Epithelial cell of proximal tubule (primary cell): ENCODE results near the gene MMP11. TPM values are rescaled to one million over a fixed set of nuclear protein-coding genes. Genes with fewer than 3 reads are reported as not detected.

ENCODE experiments used
- DNase-seq: peaks from one replicate; pipeline ENCODE4 v3.0.0-alpha.2; 2011; ENCODE audit warnings: low read depth
- H3K4me3 ChIP-seq: 2 replicates; pipeline ENCODE4 v1.5.1; 2011; ENCODE audit warnings: low read depth, mild to moderate bottlenecking, low read length
- CTCF ChIP-seq: conservative IDR thresholded peaks from 2 replicates; pipeline ENCODE4 v1.5.1; 2012; ENCODE audit warnings: low read depth, mild to moderate bottlenecking, low read length
- total RNA-seq: library from RNA; depleted of rRNA; stranded (reverse); fragments of >200 nt; gene quantifications from 2 replicates; pipeline ENCODE4 v1.2.3, GENCODE V29; 2015

Gene MMP11
- total RNA-seq, 1 donor from 2014 or later: 22.3 TPM

- no peak overlapping the region for H3K4me3 ChIP-seq
- no peak for DNase-seq
- TF ChIP-seq CTCF: no peak
These were observed 18.4 kb downstream of the MMP11 start for GRCh38 chr22:23790819-23791737.

GRCh38 chr22:23791738-23792645, 19.3 kb downstream of the MMP11 start:
- TF ChIP-seq CTCF: no peak
- no peak for DNase-seq
- H3K4me3 ChIP-seq: no peak overlapping the region

- H3K4me3 ChIP-seq: no peak overlapping the region
These were observed 20.7 kb downstream of the MMP11 start for GRCh38 chr22:23793326-23793725.

GRCh38 chr22:23796461-23796860, 23.8 kb downstream of the MMP11 start:
- no peak for TF ChIP-seq CTCF
- no peak for DNase-seq
- no peak overlapping the region for H3K4me3 ChIP-seq

More at GRCh38 chr22:23793326-23793725, 20.7 kb downstream of the MMP11 start:
- TF ChIP-seq CTCF: no peak
- no peak for DNase-seq

- H3K4me3 ChIP-seq: no peak overlapping the region
- DNase-seq: no peak
- TF ChIP-seq CTCF: no peak
These were observed 27.9 kb downstream of the MMP11 start for GRCh38 chr22:23800297-23801237.

GRCh38 chr22:23801238-23801821, 28.7 kb downstream of the MMP11 start:
- no peak overlapping the region for H3K4me3 ChIP-seq
- TF ChIP-seq CTCF: no peak
- no peak for DNase-seq
